NCI-H187 treated with DMSO at 0.1 percent for 48 hours (cell line): ENCODE measurements around the gene NOTCH2NLA.
"Not testable (repeated sequence)": the region's sequence is repeated elsewhere in the genome, so short reads cannot be mapped to it uniquely, and the experiment has no call there.

ENCODE experiments used
- DNase-seq: peaks from one replicate; lab custom pipeline; 2025; lab: John Stamatoyannopoulos, UW

Gene NOTCH2NLA

GRCh38 chr1:146167273-146167672 is 61.5 kb downstream of the NOTCH2NLA start:
- DNase-seq, result not testable (repeated sequence)

GRCh38 chr1:146144465-146144864 is 84.4 kb downstream of the NOTCH2NLA start, which contains the start of gene NBPF10:
Gene NBPF10 (minus strand): TSS chr1:146144804. CDS start chr1:146144769, 35 bp downstream.
- not testable (repeated sequence) for DNase-seq
